Sigmoid colon (tissue), 7 donors: ENCODE data around the gene AMN1. TPM values are rescaled to one million over a fixed set of nuclear protein-coding genes. Genes with fewer than 3 reads are reported as not detected.

Experiments used
- DNase-seq: peaks from one replicate; pipeline ENCODE4 v3.0.0-alpha.2; 2019
- H3K27ac ChIP-seq, 4 donors: fragments of 200-600 bp; sonication (generic); one replicate each; pipeline ENCODE4 v1.5.1; 2016 to 2019; ENCODE audit warnings: mild to moderate bottlenecking in 1 of 4
- H3K27me3 ChIP-seq, 3 donors: fragments of 200-600 bp; sonication (generic); one replicate each; pipeline ENCODE4 v1.5.1; 2019; ENCODE audit warnings: mild to moderate bottlenecking in 1 of 3
- H3K36me3 ChIP-seq, 4 donors: fragments of 200-600 bp; sonication (generic); one replicate each; pipeline ENCODE4 v1.5.1; 2016 to 2019
- H3K4me1 ChIP-seq, 4 donors: fragments of 200-600 bp; sonication (generic); one replicate each; pipeline ENCODE4 v1.5.1; 2017 to 2019
- H3K4me3 ChIP-seq, 4 donors: fragments of 200-600 bp; sonication (generic); one replicate each; pipeline ENCODE4 v1.5.1; 2017 to 2019; ENCODE audit warnings: mild to moderate bottlenecking in 2 of 4, moderate library complexity in 1 of 4
- H3K9me3 ChIP-seq, 4 donors: fragments of 200-600 bp in 3 of 4; sonication (generic) in 3 of 4; one replicate each; pipeline versions ENCODE4 v1.5.1 to v1.6.1; 2013 to 2019
- EP300 ChIP-seq, 4 donors: sonication (generic); formaldehyde crosslinking; IDR thresholded peaks; one replicate each; pipeline ENCODE4 v1.6.1; 2017; ENCODE audit warnings: antibody characterized with exemption in 4 of 4
- POLR2A ChIP-seq, 2 donors: fragments of 450-650 bp; IDR thresholded peaks; one replicate each; pipeline ENCODE4 v1.6.1; 2016; ENCODE audit warnings: antibody characterized with exemption in 2 of 2, mild to moderate bottlenecking in 2 of 2, moderate library complexity in 2 of 2
- POLR2AphosphoS5 ChIP-seq, 4 donors: sonication (generic); formaldehyde crosslinking; IDR thresholded peaks; one replicate each; pipeline ENCODE4 v1.6.1; 2017; ENCODE audit warnings: antibody characterized with exemption in 4 of 4
- WGBS, 2 donors: extraction: QIAGEN DNeasy Blood & Tissue Kit; methylation state at CpG; one replicate each; pipeline ENCODE4 v1.1.7; 2013; 5-methylcytosine and 5-hydroxymethylcytosine counted together
- intact Hi-C: fragments of 100-400 bp; cut with DNase I; formaldehyde crosslinking; loops from one replicate; pipeline ENCODE4 v1.15.1; 2023
- polyA plus RNA-seq, 3 donors: library from polyadenylated mRNA; stranded (reverse); fragments of 200-250 nt; gene quantifications; one replicate each; pipeline ENCODE4 v1.2.3, GENCODE V29; 2013
- total RNA-seq, 4 donors: library from RNA; depleted of rRNA; stranded (reverse); fragments of >200 nt; gene quantifications; one replicate each; pipeline ENCODE4 v1.1.0, GENCODE V29; 2016
- TF ChIP-seq, protein P1 (sequence below), 4 experiments: fragments of 450-650 bp in 3 of 4; fragments of 200-600 bp in 1 of 4; IDR thresholded peaks; one replicate each; pipeline ENCODE4 v1.5.1; 2016 to 2019; ENCODE audit warnings: antibody characterized with exemption in 4 of 4, mild to moderate bottlenecking in 3 of 4, moderate library complexity in 2 of 4
- donor health status: healthy with polysubstance abuse.
- donor health status: Bipolar disorder and iron deficiency.
- donor health status: healthy.

The AMN1 gene
- 10 to 100 TPM in 3 of 4 donors, 1 to 10 TPM in 1; 5.5 to 13.2 (median 11.0) TPM for total RNA-seq
- 10 to 100 TPM in 1 of 3 donors, 1 to 10 TPM in 2; 2.4 to 10.2 (median 5.5) TPM for polyA plus RNA-seq

DNA sequence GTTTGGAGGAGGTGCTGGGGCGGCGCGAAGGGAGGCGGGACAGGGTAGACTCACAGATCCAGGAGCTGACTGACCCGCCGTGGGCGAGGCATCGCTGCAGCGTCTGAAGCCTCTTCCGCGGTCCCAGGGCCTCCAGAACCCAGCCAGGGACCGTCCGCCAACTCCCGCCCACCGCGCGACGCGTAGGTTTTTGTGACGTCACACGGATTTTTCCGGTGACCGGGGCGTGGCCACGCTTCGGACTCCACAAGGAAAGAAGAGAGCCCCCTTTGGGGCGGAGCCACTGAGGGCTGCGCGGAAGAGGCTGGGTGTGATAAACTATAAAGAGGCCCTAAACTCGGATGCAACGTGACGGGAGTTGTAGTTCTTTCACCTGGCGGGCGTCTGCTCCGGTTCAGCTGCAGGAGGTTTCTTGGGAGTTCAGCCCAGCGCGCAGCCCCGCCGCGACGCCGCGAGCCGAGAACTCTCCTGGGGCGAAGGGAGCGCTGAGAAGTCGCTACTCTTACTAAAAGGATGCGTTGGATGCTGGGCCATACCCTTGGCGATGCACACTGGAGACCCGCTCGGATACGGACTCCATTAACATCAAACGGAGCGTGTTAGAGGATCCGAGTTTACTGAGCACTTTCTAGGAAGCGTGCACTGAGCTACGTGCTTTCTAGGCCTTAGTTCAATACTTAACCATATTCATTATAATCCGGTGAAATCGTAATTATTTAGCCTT is at the start of gene AMN1:
AMN1 (minus strand) TSS at position 105 of the 724 bp plus-strand sequence; CDS start at position 92, 13 bp downstream.
- Histone ChIP-seq H3K4me3 (peak within 1 kb of the TSS; percentile 61 to 69 (median 65)), H3K36me3 (no peaks in the 10 kb centered on the region), H3K4me1 (peaks cover 0 to 14% (median 12%) of the 10 kb centered on the region in 4 donors), H3K9me3 (peaks cover 0 to 1% (median 0%) of the 10 kb centered on the region in 4 donors), H3K27ac (peak within 1 kb of the TSS; percentile 88 to 97 (median 92)), H3K27me3 (no peaks in the 10 kb centered on the region)
- peak; percentile 99 for DNase-seq
- intact Hi-C loops, result loop anchor here (1.0 to 5.0 kb wide), 5 partner anchors 70 to 948 kb away; partner anchors contain the start of genes DNM1L, ETFBKMT, RESF1 and SINHCAF
- TF ChIP-seq, protein P1, sequence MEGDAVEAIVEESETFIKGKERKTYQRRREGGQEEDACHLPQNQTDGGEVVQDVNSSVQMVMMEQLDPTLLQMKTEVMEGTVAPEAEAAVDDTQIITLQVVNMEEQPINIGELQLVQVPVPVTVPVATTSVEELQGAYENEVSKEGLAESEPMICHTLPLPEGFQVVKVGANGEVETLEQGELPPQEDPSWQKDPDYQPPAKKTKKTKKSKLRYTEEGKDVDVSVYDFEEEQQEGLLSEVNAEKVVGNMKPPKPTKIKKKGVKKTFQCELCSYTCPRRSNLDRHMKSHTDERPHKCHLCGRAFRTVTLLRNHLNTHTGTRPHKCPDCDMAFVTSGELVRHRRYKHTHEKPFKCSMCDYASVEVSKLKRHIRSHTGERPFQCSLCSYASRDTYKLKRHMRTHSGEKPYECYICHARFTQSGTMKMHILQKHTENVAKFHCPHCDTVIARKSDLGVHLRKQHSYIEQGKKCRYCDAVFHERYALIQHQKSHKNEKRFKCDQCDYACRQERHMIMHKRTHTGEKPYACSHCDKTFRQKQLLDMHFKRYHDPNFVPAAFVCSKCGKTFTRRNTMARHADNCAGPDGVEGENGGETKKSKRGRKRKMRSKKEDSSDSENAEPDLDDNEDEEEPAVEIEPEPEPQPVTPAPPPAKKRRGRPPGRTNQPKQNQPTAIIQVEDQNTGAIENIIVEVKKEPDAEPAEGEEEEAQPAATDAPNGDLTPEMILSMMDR (IDR thresholded peaks at IDR 0.05), result no peak
- TF ChIP-seq EP300 (IDR thresholded peaks at IDR 0.05), result peak in 1 of 4 donors; percentile 60
- TF ChIP-seq POLR2A (IDR thresholded peaks at IDR 0.05), result peak; percentile 4 to 71
- peak; percentile 65 to 89 (median 80) for TF ChIP-seq POLR2AphosphoS5 (IDR thresholded peaks at IDR 0.05)
- WGBS, 2 donors, result 0 to 1% methylated on average over 59 of the region's 59 CpGs

DNA sequence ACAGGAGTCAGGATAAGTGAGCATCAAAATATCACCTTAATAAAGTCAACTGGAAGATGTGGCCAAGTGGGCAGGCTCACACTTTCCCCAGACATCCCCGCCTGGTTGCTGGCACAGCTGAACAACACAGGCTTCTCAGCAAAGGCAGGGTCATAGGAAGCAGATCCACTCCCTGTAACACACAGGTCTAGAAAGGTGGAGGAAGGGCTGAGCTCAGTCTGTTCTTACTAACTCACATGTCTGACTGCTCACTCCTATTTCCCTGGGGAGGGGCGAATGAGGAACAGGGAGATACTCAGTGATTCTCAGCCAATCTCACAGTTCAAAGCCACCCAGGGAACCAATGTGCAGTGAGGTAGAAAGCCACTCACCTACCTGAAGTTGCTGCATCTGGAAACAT is 45.0 kb upstream of the AMN1 start:
- Histone ChIP-seq H3K9me3 (no peaks in the 10 kb centered on the region), H3K27ac (no peak overlapping the region), H3K36me3 (no peaks in the 10 kb centered on the region), H3K27me3 (no peaks in the 10 kb centered on the region), H3K4me3 (no peak overlapping the region), H3K4me1 (no peaks in the 10 kb centered on the region)
- intact Hi-C loops, result no loop called here
- WGBS, 2 donors, result 63 to 81% methylated on average over 2 of the region's 2 CpGs
- DNase-seq, result no peak
- TF ChIP-seq POLR2AphosphoS5 (IDR thresholded peaks at IDR 0.05) (no peak), POLR2A (IDR thresholded peaks at IDR 0.05) (no peak), EP300 (IDR thresholded peaks at IDR 0.05) (no peak)
- TF ChIP-seq, protein P1 (IDR thresholded peaks at IDR 0.05), result no peak

DNA sequence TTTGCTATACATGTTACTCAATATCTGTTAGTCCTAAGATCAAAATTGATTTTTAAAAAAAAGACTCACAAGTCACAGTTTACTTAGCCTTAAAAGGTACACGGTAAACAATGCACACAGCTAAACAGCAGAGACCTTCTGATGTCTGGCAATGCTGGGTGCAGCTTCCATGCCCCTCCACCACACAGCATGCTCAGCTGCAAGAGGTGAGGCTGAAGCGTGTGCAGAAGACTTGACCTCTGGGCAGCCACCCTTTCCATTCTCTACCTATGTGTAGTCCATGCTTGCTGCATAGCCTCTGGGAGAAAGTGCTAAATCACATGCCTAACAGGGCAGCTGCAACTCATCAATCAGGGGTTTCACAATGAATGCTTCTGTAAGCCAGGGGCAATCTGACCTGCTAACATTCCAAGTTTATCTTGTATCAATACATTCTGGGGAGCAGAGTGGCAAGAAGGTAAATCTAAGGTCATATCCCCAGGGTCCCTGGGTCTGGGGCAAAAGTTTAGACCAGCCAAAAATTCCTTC is 44.5 kb upstream of the AMN1 start:
- intact Hi-C loops, result no loop called here
- H3K27me3 ChIP-seq, result no peaks in the 10 kb centered on the region
- H3K36me3 ChIP-seq, result no peaks in the 10 kb centered on the region
- H3K9me3 ChIP-seq, result no peaks in the 10 kb centered on the region
- H3K27ac ChIP-seq, result no peak overlapping the region
- H3K4me3 ChIP-seq, result no peak overlapping the region
- 68 to 74% methylated on average over 2 of the region's 2 CpGs for WGBS, 2 donors
- no peak for DNase-seq
- TF ChIP-seq, protein P1 (IDR thresholded peaks at IDR 0.05), result no peak
- TF ChIP-seq POLR2AphosphoS5 (IDR thresholded peaks at IDR 0.05) (no peak), EP300 (IDR thresholded peaks at IDR 0.05) (no peak), POLR2A (IDR thresholded peaks at IDR 0.05) (no peak)
- no peaks in the 10 kb centered on the region for H3K4me1 ChIP-seq

DNA sequence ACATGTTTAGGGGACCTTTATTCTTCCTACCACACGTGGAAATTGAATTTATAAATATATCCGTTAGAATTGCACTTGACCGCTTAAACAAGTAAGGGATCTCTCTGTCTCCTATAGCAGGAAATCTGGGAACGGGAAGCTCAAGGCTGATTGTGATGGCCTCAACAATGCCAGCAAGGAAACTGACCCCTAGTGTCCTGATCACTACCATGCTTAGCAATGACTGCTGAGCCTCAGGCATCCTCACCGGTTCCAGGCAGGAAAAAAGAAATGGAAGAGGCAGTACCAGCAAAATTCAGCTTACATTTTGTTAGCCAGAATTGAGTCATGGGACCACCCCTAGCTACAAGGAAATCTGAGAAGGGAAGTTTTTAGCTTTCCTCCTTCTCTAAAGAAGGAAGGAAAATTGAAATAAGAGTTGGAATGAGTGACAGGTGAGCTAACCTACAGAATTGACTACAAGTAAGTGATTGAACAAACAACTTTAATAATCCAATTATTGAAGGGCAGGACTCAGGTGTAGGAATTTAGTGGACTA is 43.9 kb upstream of the AMN1 start:
- H3K4me1 ChIP-seq, result no peaks in the 10 kb centered on the region
- TF ChIP-seq POLR2AphosphoS5 (IDR thresholded peaks at IDR 0.05) (no peak), EP300 (IDR thresholded peaks at IDR 0.05) (no peak)

DNA sequence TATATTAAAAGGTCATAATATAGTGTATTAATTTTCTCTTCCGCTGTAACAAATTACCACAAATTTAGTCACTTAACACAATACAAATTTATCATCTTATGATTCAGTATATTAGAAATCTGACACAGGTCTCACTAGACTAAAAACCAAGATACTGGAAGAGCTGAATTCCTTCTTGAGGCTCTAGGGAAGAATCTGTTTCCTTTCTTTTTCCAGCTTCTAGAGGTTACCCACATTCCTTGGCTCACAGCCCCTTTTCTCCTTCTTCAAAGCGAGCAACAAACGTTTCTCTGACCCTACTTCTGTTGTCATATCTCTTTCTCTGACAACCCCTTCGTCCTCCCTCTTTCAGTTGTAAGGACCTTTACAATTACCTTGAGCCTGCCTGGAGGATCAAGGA is 43.4 kb upstream of the AMN1 start:
- no peak overlapping the region for H3K4me3 ChIP-seq
- no peak overlapping the region for H3K27ac ChIP-seq
- H3K36me3 ChIP-seq, result no peaks in the 10 kb centered on the region
- H3K4me1 ChIP-seq, result no peaks in the 10 kb centered on the region
- no peaks in the 10 kb centered on the region for H3K27me3 ChIP-seq
- intact Hi-C loops, result no loop called here
- H3K9me3 ChIP-seq, result no peaks in the 10 kb centered on the region
- no peak for TF ChIP-seq POLR2A (IDR thresholded peaks at IDR 0.05)
- TF ChIP-seq POLR2AphosphoS5 (IDR thresholded peaks at IDR 0.05), result no peak
- TF ChIP-seq EP300 (IDR thresholded peaks at IDR 0.05), result no peak
- TF ChIP-seq, protein P1 (IDR thresholded peaks at IDR 0.05), result no peak
- WGBS, 2 donors, result 89 to 91% methylated on average over 4 of the region's 4 CpGs
- DNase-seq, result no peak

More for the DNA sequence above, 43.9 kb upstream of the AMN1 start:
- H3K9me3 ChIP-seq, result no peaks in the 10 kb centered on the region
- WGBS, 2 donors, result 87 to 91% methylated on average over 5 of the region's 5 CpGs
- no peaks in the 10 kb centered on the region for H3K36me3 ChIP-seq
- no peak overlapping the region for H3K4me3 ChIP-seq
- no peaks in the 10 kb centered on the region for H3K27me3 ChIP-seq
- intact Hi-C loops, result no loop called here
- DNase-seq, result no peak
- no peak overlapping the region for H3K27ac ChIP-seq
